GM19455 (cell line): ENCODE data around the gene GOLPH3L.
"Not testable (repeated sequence)": the region's sequence is repeated elsewhere in the genome, so short reads cannot be mapped to it uniquely, and the experiment has no call there.

Experiments used
- ATAC-seq: cut with Tn5 transposase; IDR thresholded peaks from one replicate; pipeline ENCODE4 v1.9.1; 2021; ENCODE audit not compliant: unreplicated experiment

Gene GOLPH3L

GRCh38 chr1:150619576-150620509 is 77.1 kb downstream of the GOLPH3L start:
- no peak for ATAC-seq

GRCh38 chr1:150615346-150616201 is 81.4 kb downstream of the GOLPH3L start:
- ATAC-seq: no peak

GRCh38 chr1:150613061-150613920 is 83.7 kb downstream of the GOLPH3L start:
- no peak for ATAC-seq

GRCh38 chr1:150612014-150612345 is 85.0 kb downstream of the GOLPH3L start:
- no peak for ATAC-seq

GRCh38 chr1:150610576-150610975 is 86.4 kb downstream of the GOLPH3L start:
- ATAC-seq: no peak

GRCh38 chr1:150609732-150610131 is 87.2 kb downstream of the GOLPH3L start:
- no peak for ATAC-seq

GRCh38 chr1:150606463-150607142 is 90.4 kb downstream of the GOLPH3L start:
- ATAC-seq: no peak

GRCh38 chr1:150605451-150605731 is 91.6 kb downstream of the GOLPH3L start:
- ATAC-seq: not testable (repeated sequence)

- no peak for ATAC-seq
Observed at GRCh38 chr1:150604226-150604588, 92.7 kb downstream of the GOLPH3L start.

- no peak for ATAC-seq
Observed at GRCh38 chr1:150603711-150604110, 93.2 kb downstream of the GOLPH3L start.

- not testable (repeated sequence) for ATAC-seq
Observed at GRCh38 chr1:150602372-150602771, 94.6 kb downstream of the GOLPH3L start.

GRCh38 chr1:150601540-150601939 is 95.4 kb downstream of the GOLPH3L start:
- ATAC-seq: no peak

- not testable (repeated sequence) for ATAC-seq
Observed at GRCh38 chr1:150598346-150598745, 98.6 kb downstream of the GOLPH3L start.

- no peak for ATAC-seq
Observed at GRCh38 chr1:150596976-150597375, 100.0 kb downstream of the GOLPH3L start.
